HepG2 (cell line): ENCODE results near the gene PMEL. TPM values are rescaled to one million over a fixed set of nuclear protein-coding genes. Genes with fewer than 3 reads are reported as not detected.

Experiments used
- ARID2 ChIP-seq: sonication (generic); formaldehyde crosslinking; IDR thresholded peaks from 2 replicates; pipeline ENCODE4 v1.8.1; 2022; ENCODE audit warnings: mild to moderate bottlenecking, missing genetic modification reagents, borderline replicate concordance
- FOXA3 ChIP-seq: IDR thresholded peaks from 2 replicates; pipeline ENCODE4 v1.6.1; 2016; ENCODE audit warnings: missing genetic modification reagents, missing compliant biosample characterization
- KLF13 ChIP-seq: sonication (generic); formaldehyde crosslinking; IDR thresholded peaks from 2 replicates; pipeline ENCODE4 v1.4.0; 2020; ENCODE audit warnings: mild to moderate bottlenecking, missing genetic modification reagents
- NCOA5 ChIP-seq: sonication (generic); formaldehyde crosslinking; IDR thresholded peaks from 2 replicates; pipeline ENCODE4 v1.4.0; 2020; ENCODE audit warnings: missing genetic modification reagents
- PBX2 ChIP-seq: IDR thresholded peaks from 2 replicates; pipeline ENCODE4 v1.6.1; 2016; ENCODE audit warnings: control low read depth
- TARDBP ChIP-seq: sonication (generic); formaldehyde crosslinking; IDR thresholded peaks from 2 replicates; pipeline ENCODE4 v1.8.0; 2022; ENCODE audit warnings: mild to moderate bottlenecking, missing genetic modification reagents
- ZNF10 ChIP-seq: sonication (generic); formaldehyde crosslinking; IDR thresholded peaks from 2 replicates; pipeline ENCODE4 v1.4.0; 2020; ENCODE audit warnings: mild to moderate bottlenecking, low read depth, missing genetic modification reagents, borderline replicate concordance
- ZNF207 ChIP-seq: fragments of 450-650 bp; IDR thresholded peaks from 2 replicates; pipeline ENCODE4 v1.6.1; 2016; ENCODE audit warnings: antibody characterized with exemption, borderline replicate concordance
- ZNF230 ChIP-seq: sonication (generic); formaldehyde crosslinking; IDR thresholded peaks from 2 replicates; pipeline ENCODE4 v1.4.0; 2020; ENCODE audit warnings: mild to moderate bottlenecking, missing genetic modification reagents
- ZNF335 ChIP-seq: sonication (generic); formaldehyde crosslinking; IDR thresholded peaks from 2 replicates; pipeline ENCODE4 v1.4.0; 2020; ENCODE audit warnings: missing genetic modification reagents
- ZNF670 ChIP-seq: sonication (generic); formaldehyde crosslinking; IDR thresholded peaks from 2 replicates; pipeline ENCODE4 v1.8.0; 2022; ENCODE audit warnings: mild to moderate bottlenecking, missing genetic modification reagents, borderline replicate concordance
- ZNF776 ChIP-seq: sonication (generic); formaldehyde crosslinking; IDR thresholded peaks from 2 replicates; pipeline ENCODE4 v1.4.0; 2020; ENCODE audit warnings: mild to moderate bottlenecking, missing genetic modification reagents
- polyA plus RNA-seq, 8 experiments: library from polyadenylated mRNA; depleted of rRNA in 3 of 8; stranded (reverse) in 7 of 8; unstranded in 1 of 8; fragments of >200 nt; fragmentation: Illumina TruSeq in 4 of 8; extraction: Trizol in 4 of 8; gene quantifications; 2 replicates each; pipeline versions ENCODE4 v1.2.1 to v1.2.3, GENCODE V29; 2011 to 2016; ENCODE audit warnings: low read depth in 4 of 8, missing spikeins in 1 of 8, mixed read lengths in 1 of 8; ENCODE audit not compliant: insufficient read depth in 1 of 8
- total RNA-seq, 5 experiments: library from RNA; depleted of rRNA; stranded (reverse); fragments of >200 nt; fragmentation: Illumina TruSeq; extraction: Trizol; gene quantifications; 2 replicates each; pipeline ENCODE4 v1.2.3, GENCODE V29; 2016; ENCODE audit warnings: low read depth in 1 of 5
- TF ChIP-seq, protein P1 (sequence below), 2 experiments: sonication (generic) in 1 of 2; formaldehyde crosslinking in 1 of 2; IDR thresholded peaks; 2 replicates each; pipeline versions ENCODE4 v1.4.0 to v1.6.1; 2016 to 2020; ENCODE audit warnings: borderline replicate concordance in 1 of 2, low read depth in 1 of 2, mild to moderate bottlenecking in 1 of 2, missing genetic modification reagents in 1 of 2
- TF ChIP-seq, protein P2 (sequence below): sonication (generic); formaldehyde crosslinking; IDR thresholded peaks from 2 replicates; pipeline ENCODE4 v1.4.0; 2020; ENCODE audit warnings: missing genetic modification reagents, borderline replicate concordance
- TF ChIP-seq, protein P3 (sequence below): sonication (generic); formaldehyde crosslinking; conservative IDR thresholded peaks from 2 replicates; pipeline ENCODE4 v1.8.0; 2022; ENCODE audit warnings: mild to moderate bottlenecking, moderate library complexity, missing genetic modification reagents
- TF ChIP-seq, protein P4 (sequence below): sonication (generic); formaldehyde crosslinking; IDR thresholded peaks from 2 replicates; pipeline ENCODE4 v1.8.0; 2022; ENCODE audit warnings: missing genetic modification reagents, mild to moderate bottlenecking, borderline replicate concordance

Gene PMEL
- total and polyA plus RNA-seq, 2 of the 13 experiments (the other 11 are each of a cell fraction or from before 2014, with no cell fraction given), result 0.49 to 3.3 TPM

GRCh38 chr12:55927588-55928502 is 38.0 kb downstream of the PMEL start, which contains the start of gene PYM1 (continued):
- TF ChIP-seq PBX2 (CRISPR knock-in tag), result no peak
- no peak for TF ChIP-seq ZNF10
- TF ChIP-seq ZNF670, result no peak
- 0 out of 2 replicates have a peak, but pooled peaks have one; percentile 5 for TF ChIP-seq FOXA3 (CRISPR knock-in tag)
- no peak for TF ChIP-seq KLF13 (CRISPR knock-in tag)
- TF ChIP-seq NCOA5 (CRISPR knock-in tag), result no peak
- TF ChIP-seq, protein P1, sequence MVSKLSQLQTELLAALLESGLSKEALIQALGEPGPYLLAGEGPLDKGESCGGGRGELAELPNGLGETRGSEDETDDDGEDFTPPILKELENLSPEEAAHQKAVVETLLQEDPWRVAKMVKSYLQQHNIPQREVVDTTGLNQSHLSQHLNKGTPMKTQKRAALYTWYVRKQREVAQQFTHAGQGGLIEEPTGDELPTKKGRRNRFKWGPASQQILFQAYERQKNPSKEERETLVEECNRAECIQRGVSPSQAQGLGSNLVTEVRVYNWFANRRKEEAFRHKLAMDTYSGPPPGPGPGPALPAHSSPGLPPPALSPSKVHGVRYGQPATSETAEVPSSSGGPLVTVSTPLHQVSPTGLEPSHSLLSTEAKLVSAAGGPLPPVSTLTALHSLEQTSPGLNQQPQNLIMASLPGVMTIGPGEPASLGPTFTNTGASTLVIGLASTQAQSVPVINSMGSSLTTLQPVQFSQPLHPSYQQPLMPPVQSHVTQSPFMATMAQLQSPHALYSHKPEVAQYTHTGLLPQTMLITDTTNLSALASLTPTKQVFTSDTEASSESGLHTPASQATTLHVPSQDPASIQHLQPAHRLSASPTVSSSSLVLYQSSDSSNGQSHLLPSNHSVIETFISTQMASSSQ (IDR thresholded peaks at IDR 0.05; ENCODE audit: low read depth), result no peak; the same call in 1 of the 2 replicates
- TF ChIP-seq, protein P1 (CRISPR knock-in tag; IDR thresholded peaks at IDR 0.05; ENCODE audit: borderline replicate concordance), result peak; percentile 25; the same call in 1 of the 2 replicates
- TF ChIP-seq ZNF776 (CRISPR knock-in tag), result no peak; the same call in 1 of the 2 replicates
- no peak for TF ChIP-seq ARID2 (CRISPR knock-in tag)
- TF ChIP-seq ZNF207, result no peak
- TF ChIP-seq, protein P2, sequence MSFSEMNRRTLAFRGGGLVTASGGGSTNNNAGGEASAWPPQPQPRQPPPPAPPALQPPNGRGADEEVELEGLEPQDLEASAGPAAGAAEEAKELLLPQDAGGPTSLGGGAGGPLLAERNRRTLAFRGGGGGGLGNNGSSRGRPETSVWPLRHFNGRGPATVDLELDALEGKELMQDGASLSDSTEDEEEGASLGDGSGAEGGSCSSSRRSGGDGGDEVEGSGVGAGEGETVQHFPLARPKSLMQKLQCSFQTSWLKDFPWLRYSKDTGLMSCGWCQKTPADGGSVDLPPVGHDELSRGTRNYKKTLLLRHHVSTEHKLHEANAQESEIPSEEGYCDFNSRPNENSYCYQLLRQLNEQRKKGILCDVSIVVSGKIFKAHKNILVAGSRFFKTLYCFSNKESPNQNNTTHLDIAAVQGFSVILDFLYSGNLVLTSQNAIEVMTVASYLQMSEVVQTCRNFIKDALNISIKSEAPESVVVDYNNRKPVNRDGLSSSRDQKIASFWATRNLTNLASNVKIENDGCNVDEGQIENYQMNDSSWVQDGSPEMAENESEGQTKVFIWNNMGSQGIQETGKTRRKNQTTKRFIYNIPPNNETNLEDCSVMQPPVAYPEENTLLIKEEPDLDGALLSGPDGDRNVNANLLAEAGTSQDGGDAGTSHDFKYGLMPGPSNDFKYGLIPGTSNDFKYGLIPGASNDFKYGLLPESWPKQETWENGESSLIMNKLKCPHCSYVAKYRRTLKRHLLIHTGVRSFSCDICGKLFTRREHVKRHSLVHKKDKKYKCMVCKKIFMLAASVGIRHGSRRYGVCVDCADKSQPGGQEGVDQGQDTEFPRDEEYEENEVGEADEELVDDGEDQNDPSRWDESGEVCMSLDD (CRISPR knock-in tag), result no peak
- TF ChIP-seq, protein P3, sequence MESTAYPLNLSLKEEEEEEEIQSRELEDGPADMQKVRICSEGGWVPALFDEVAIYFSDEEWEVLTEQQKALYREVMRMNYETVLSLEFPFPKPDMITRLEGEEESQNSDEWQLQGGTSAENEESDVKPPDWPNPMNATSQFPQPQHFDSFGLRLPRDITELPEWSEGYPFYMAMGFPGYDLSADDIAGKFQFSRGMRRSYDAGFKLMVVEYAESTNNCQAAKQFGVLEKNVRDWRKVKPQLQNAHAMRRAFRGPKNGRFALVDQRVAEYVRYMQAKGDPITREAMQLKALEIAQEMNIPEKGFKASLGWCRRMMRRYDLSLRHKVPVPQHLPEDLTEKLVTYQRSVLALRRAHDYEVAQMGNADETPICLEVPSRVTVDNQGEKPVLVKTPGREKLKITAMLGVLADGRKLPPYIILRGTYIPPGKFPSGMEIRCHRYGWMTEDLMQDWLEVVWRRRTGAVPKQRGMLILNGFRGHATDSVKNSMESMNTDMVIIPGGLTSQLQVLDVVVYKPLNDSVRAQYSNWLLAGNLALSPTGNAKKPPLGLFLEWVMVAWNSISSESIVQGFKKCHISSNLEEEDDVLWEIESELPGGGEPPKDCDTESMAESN (CRISPR knock-in tag), result peak; percentile 59; the same call in 1 of the 2 replicates
- no peak for TF ChIP-seq ZNF335 (CRISPR knock-in tag)
- TF ChIP-seq ZNF230, result 0 out of 2 replicates have a peak, but pooled peaks have one; percentile 77
- TF ChIP-seq, protein P4, sequence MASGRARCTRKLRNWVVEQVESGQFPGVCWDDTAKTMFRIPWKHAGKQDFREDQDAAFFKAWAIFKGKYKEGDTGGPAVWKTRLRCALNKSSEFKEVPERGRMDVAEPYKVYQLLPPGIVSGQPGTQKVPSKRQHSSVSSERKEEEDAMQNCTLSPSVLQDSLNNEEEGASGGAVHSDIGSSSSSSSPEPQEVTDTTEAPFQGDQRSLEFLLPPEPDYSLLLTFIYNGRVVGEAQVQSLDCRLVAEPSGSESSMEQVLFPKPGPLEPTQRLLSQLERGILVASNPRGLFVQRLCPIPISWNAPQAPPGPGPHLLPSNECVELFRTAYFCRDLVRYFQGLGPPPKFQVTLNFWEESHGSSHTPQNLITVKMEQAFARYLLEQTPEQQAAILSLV (CRISPR knock-in tag), result no peak
- TF ChIP-seq TARDBP (CRISPR knock-in tag), result no peak; the same call in 1 of the 2 replicates
